HG03460 (cell line): ENCODE measurements around the gene SLC26A11.

ENCODE experiments used
- ATAC-seq: cut with Tn5 transposase; IDR thresholded peaks from one replicate; pipeline ENCODE4 v1.9.1; 2021; ENCODE audit not compliant: unreplicated experiment

SLC26A11 gene

GRCh38 chr17:80220054-80220735 lies at the start of gene SLC26A11, which contains the start of gene SGSH:
Gene SLC26A11, plus strand, starts transcription at chr17:80220427. Its CDS starts 1,134 bp downstream, at chr17:80221561.
Gene SGSH, minus strand, starts transcription at chr17:80220333. Its CDS starts 20 bp downstream, at chr17:80220313.
- peak; percentile 30 for ATAC-seq

GRCh38 chr17:80171681-80172080 lies 48.5 kb upstream of the SLC26A11 start:
- no peak for ATAC-seq

- ATAC-seq: no peak
Measured at GRCh38 chr17:80173126-80173525, 47.1 kb upstream of the SLC26A11 start.

GRCh38 chr17:80173916-80174315 lies 46.3 kb upstream of the SLC26A11 start:
- no peak for ATAC-seq

DNA sequence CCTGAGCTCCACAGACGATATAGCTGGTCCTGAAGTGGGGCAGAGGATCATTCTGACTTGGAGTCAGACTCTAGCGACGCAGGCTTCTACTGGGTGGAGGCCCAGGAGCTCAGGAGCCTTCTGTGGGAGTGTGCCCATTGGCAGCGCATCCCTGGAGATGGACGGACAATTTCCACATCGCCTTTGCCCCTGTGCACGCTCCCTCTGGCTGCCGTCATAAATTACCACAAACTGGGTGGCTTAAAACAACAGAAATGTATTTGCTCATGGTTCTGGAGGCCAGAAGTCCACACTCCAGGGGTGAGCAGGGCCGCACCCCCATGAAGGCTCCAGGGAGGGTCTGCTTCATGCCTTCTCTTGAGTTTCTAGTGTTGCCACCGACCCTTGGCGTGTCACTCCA lies 43.5 kb upstream of the SLC26A11 start:
- no peak for ATAC-seq

- no peak for ATAC-seq
Measured at GRCh38 chr17:80177986-80178595, 42.1 kb upstream of the SLC26A11 start.

DNA sequence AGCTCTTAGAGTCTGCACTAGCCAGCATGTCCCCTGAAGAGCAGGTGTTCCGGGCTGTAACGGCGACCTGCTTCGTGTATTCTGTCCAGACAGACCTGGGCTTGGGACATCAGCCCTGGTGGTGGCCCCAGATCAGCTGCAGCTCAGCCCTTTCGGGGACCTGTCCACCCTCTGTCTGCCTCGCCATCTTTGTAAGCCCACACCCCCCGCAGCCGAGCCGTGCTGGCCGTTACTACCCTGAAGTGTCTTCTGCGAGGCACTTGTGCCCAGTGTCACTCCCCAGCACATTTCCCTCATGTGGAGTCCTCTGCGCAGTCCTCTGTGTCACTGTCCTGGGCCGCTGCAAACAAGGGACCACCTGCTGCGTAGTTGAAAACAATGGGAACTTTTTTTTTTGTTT lies 40.0 kb upstream of the SLC26A11 start:
- ATAC-seq: no peak

GRCh38 chr17:80181431-80181830 lies 38.8 kb upstream of the SLC26A11 start:
- ATAC-seq: no peak

GRCh38 chr17:80182118-80182844 lies 37.9 kb upstream of the SLC26A11 start:
- no peak for ATAC-seq

DNA sequence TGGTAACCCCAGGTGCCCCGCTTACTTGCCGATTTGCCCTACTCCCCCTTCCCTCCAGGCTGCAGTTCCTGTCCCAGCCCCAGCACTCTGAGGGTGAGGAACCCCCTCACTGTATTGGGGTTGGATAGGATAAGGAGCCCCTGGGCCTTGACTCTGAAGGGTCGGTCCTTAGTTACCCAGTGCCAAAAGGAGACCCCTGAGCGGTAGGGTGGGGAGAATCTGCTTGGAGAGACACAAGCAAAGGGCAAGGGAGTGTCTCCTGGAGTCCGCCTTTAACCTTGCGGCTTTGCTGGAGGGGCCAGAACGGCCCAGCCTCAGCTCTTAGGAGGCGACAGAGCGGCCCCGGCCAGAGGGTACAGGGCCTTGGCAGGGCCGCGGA lies 37.4 kb upstream of the SLC26A11 start:
- ATAC-seq: no peak

DNA sequence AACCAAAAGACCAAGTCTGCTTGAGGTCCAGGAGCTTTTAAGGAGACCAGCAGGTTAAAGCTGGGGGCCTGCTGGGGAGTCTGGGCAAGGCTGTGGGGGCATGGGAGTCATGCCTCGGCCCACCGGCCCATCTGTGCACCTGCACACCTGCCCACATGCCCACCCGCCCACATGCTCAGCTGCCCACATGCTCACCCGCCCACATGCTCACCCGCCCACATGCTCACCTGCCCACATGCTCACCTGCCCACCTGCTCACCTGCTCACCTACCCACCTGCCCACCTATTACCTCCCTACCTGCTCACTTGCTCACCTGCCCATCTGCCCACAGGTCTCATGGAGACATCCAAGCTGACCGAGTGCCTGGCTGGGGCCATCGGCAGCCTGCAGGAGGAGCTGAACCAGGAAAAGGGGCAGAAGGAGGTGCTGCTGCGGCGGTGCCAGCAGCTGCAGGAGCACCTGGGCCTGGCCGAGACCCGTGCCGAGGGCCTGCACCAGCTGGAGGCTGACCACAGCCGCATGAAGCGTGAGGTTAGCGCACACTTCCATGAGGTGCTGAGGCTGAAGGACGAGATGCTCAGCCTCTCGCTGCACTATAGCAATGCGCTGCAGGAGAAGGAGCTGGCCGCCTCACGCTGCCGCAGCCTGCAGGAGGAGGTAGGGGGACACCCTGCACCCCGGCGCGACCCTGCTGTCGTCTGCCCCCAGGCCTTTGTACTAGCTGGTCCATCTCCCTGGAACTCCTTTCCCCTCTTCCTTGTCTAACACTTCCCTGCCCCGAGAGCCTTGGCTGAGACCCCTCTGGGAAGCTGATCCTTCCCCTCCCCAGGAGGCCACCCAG lies 36.4 kb upstream of the SLC26A11 start:
- ATAC-seq: no peak

DNA sequence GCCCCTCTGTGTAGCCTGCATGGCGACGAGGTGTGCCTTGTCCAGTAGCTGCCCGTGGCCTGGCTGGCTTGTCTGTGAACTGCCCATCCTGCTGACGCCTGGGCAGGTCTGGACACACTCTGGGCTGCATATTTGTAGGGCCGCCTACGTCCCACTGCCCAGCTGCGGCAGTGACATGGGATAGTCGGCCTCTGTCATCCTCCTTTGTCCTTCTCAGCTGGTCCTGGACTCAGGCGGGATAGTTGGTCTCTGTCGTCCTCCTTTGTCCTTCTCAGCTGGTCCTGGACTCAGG lies 35.9 kb upstream of the SLC26A11 start:
- ATAC-seq: no peak

DNA sequence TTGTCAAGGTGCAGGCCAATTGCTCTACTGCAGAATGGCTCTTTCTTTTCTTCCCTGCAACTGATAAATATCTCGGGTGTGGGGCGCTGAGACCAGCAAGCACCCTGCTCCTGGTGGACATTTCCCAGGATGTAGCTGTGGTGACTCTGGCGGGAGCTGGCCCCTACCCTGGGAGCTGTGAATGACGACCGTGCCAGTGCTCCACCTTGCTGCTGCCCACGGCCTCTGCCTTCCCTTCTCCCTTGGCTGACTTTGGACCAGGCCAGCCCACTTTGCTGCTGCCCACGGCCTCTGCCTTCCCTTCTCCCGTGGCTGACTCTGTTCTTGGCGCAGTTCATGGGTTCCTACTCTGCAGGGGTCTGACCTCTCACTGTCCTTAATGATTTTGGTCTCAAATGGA lies 34.3 kb upstream of the SLC26A11 start:
- ATAC-seq: no peak

- ATAC-seq: no peak
Measured at GRCh38 chr17:80187090-80187489, 33.1 kb upstream of the SLC26A11 start.

- no peak for ATAC-seq
Measured at GRCh38 chr17:80187515-80187941, 32.7 kb upstream of the SLC26A11 start.

- ATAC-seq: no peak
Measured at GRCh38 chr17:80189611-80190010, 30.6 kb upstream of the SLC26A11 start.

DNA sequence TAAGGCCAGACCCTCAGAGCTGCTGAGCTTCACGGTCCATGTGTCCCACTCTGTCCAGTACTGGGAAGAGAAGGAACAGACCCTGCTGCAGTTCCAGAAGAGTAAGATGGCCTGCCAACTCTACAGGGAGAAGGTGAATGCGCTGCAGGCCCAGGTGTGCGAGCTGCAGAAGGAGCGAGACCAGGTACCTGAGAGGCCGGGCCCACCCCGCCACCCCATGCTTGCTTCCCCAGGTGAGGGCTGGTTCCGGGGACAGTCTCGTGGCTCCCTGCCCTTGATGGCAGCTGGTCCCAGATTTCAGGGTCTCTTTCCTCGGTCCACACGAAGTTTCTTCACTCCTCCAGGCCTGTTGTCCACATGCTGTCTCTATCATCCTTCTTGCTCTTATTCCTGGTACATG lies 29.5 kb upstream of the SLC26A11 start:
- ATAC-seq: no peak

DNA sequence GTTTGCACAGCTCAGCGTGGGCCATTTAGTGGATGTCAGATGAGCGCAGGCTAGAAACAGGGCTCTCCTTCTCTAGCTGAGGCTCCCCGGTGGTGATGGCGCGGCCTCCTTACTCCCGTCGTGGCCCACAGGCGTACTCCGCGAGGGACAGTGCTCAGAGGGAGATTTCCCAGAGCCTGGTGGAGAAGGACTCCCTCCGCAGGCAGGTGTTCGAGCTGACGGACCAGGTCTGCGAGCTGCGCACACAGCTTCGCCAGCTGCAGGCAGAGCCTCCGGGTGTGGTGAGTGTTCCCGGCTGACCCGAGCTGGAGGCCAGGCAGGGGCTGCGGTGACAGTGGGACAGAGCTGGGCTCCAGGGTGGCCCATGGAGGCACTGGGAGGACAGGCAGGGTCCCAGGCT lies 29.0 kb upstream of the SLC26A11 start:
- ATAC-seq: no peak

GRCh38 chr17:80191865-80192661 lies 28.2 kb upstream of the SLC26A11 start:
- no peak for ATAC-seq

- ATAC-seq: no peak
Measured at GRCh38 chr17:80195141-80195540, 25.1 kb upstream of the SLC26A11 start.
